GM12864 (cell line): ENCODE data around the gene TNIK.

ENCODE experiments used
- DNase-seq: peaks from one replicate; pipeline ENCODE4 v3.0.0-alpha.2; 2011; ENCODE audit warnings: low read depth
- H3K4me3 ChIP-seq: 2 replicates; pipeline ENCODE4 v1.5.1; 2011; ENCODE audit warnings: mild to moderate bottlenecking, low read depth, low read length, control low read depth
- TF ChIP-seq, protein P1 (sequence below): IDR thresholded peaks from 2 replicates; pipeline ENCODE4 v1.5.1; 2011; ENCODE audit warnings: low read depth, mild to moderate bottlenecking, moderate library complexity, low read length, control low read depth, inconsistent platforms; ENCODE audit errors: missing control alignments

Gene TNIK

DNA sequence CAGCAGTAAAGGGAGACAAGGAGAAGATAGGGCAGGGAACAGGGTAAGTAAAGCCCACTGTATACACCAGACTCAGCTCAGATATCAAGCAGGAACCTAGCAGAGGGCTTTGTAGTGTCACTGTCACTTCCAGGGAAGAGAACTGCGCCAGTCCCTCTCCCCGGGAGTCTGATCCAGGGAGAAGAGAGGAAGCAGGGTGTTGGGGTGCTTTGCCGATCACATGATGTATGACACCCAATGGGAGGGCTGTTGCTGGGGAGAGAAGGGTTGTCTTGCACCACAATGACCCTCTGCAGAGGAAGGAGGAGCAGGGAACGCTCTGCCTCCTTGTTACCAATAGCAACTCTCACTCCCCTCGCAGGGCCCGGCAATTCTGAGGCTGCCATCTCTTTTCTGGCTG is 286.5 kb downstream of the TNIK start:
- DNase-seq = no peak
- no peak overlapping the region for H3K4me3 ChIP-seq
- TF ChIP-seq, protein P1, sequence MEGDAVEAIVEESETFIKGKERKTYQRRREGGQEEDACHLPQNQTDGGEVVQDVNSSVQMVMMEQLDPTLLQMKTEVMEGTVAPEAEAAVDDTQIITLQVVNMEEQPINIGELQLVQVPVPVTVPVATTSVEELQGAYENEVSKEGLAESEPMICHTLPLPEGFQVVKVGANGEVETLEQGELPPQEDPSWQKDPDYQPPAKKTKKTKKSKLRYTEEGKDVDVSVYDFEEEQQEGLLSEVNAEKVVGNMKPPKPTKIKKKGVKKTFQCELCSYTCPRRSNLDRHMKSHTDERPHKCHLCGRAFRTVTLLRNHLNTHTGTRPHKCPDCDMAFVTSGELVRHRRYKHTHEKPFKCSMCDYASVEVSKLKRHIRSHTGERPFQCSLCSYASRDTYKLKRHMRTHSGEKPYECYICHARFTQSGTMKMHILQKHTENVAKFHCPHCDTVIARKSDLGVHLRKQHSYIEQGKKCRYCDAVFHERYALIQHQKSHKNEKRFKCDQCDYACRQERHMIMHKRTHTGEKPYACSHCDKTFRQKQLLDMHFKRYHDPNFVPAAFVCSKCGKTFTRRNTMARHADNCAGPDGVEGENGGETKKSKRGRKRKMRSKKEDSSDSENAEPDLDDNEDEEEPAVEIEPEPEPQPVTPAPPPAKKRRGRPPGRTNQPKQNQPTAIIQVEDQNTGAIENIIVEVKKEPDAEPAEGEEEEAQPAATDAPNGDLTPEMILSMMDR = no peak

DNA sequence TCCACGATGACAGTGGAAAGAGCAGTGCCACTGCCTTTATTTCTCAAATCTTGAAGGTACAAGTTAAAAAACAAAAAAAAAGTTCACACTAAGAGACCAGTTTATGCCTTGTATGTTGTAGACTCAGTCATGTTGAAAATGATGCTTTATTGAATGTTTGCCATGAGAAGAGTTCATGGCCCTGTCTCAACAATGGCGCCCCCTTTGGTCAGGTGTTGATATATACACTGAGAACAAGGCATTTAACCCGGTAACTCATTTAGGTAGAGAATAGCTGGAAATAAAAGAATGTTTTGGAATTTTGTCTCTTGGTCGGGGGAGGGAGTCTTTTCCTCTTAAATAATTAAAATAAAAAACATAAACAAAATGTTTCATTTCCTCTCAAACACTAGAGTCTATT is 288.1 kb downstream of the TNIK start:
- no peak for DNase-seq
- TF ChIP-seq, protein P1 = peak; percentile 44

DNA sequence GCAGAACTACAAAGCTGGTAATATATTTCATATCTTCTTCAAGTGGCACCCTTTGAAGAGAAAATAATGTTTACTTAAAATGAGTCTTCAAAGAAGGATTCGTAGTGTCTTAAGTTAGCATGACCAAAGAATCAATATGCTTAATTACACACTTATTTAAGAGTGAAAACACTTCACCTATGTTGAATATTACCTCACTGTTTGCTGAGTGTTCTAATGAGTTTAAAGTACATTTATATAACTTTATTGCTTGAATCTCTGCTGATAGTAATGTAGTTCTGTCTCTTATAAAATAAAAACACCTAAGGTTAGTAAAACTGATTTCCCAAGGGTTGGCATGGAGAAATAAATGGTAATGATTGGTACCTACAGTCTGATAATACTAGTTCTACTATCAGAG is 290.3 kb downstream of the TNIK start:
- no peak overlapping the region for H3K4me3 ChIP-seq
- TF ChIP-seq, protein P1 = no peak
- DNase-seq = no peak

More for the DNA sequence above, 288.1 kb downstream of the TNIK start:
- no peak overlapping the region for H3K4me3 ChIP-seq

DNA sequence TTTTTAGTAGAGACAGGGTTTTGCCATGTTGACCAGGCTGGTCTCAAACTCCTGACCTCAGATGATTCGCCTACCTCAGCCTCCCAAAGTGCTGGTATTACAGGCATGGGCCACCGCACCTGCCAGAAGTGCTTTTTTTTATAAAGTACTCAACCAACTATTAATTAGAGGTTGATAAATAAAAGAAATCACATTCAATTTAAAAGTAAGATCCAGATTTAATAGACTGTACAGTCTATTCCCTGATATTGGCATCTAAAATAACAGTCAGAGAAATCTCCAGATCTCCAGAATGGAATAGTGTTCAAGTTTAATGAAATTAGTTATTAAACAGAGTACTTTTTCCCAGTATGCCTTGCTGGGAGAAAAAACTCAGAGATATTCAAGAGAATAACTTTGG is 290.8 kb downstream of the TNIK start:
- DNase-seq = no peak
- H3K4me3 ChIP-seq = no peak overlapping the region
- TF ChIP-seq, protein P1 = no peak

DNA sequence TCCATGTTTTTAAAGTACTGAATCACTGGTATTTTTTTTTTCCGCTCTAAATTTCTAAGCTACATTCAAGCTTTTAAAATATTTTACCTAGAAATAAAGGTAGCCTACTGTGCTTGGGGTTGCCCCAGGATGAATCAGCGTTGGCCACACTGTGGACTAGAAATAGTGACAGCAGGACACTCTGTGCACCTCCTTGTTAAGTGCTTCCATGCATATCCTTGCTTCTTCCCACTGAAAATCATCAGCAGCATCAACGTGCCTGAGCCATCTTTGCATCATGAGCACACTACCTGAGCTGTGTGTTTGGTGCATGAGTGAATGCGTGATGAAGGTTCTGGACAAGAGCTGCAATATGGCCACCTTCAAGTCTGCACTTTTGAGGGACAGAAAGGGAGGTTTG is 291.7 kb downstream of the TNIK start:
- DNase-seq = no peak
- TF ChIP-seq, protein P1 = no peak
- no peak overlapping the region for H3K4me3 ChIP-seq

DNA sequence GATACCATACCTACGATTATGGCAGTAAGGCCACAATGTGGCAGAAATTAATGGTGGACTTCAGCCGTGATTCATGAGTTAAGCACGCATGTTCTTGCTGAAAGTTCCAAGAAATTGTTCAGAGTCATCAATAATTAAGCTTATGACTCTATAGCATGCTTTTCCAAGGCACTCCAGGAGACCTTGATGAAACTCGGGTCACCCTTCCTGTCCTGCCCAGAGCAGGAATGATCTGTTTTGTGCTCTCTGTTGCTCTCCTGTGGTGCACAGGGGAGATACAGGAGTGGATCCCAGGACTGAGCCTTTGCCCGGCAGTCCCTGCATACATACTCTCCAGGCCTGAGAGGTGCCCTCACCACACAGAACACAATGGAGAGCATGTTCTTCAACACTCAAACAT is 292.1 kb downstream of the TNIK start:
- DNase-seq = no peak
- no peak overlapping the region for H3K4me3 ChIP-seq
- TF ChIP-seq, protein P1 = no peak

DNA sequence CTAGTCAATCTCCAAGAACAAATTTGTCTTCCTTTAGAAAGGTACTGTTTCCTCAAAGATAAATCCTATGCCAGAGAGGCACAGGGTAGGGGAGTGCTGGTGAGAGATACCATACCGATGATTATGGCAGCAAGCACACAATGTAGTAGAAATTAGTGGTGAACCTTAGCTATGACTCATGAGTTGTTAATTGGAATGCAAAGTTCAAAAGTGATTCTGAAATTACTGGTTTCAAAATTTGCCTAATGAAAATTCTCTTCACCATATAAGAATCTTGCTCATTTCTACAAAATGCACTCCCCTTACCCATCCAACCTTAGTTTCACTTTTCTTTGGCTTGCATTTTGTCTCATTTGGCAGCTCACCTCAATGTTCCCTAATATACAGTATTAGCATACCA is 294.2 kb downstream of the TNIK start:
- DNase-seq = no peak
- TF ChIP-seq, protein P1 = no peak
- no peak overlapping the region for H3K4me3 ChIP-seq
